IMR-90 (cell line): ENCODE measurements around the gene SPAG4. TPM values are rescaled to one million over a fixed set of nuclear protein-coding genes. Genes with fewer than 3 reads are reported as not detected.

ENCODE experiments used
- ATAC-seq: fragments of 200-7000 bp; cut with Tn5 transposase; 2 replicates; pipeline ENCODE4 v1.9.1; 2020; ENCODE audit warnings: low read depth, mild to moderate bottlenecking, moderate library complexity
- BruUV-seq: library from RNA; stranded (reverse); fragments of 400-500 nt; replicated peaks from 2 replicates; lab custom pipeline; 2021; lab: Mats Ljungman, UMichigan
- CTCF ChIA-PET: fragments of 300-600 bp; formaldehyde crosslinking; extraction: SDS; loops from one replicate; lab custom pipeline; 2021; ENCODE audit warnings: antibody characterized with exemption; lab: Yijun Ruan, JAX
- POLR2A ChIA-PET: fragments of 300-600 bp; sonication (Branson Sonifier 250); formaldehyde crosslinking; loops from one replicate; lab custom pipeline; 2022; ENCODE audit warnings: antibody characterized with exemption; ENCODE audit not compliant: unreplicated experiment; lab: Charles Lee
- DNase-seq: peaks from one replicate; pipeline ENCODE4 v3.0.0; 2013
- H2AFZ ChIP-seq: replicated peaks from 2 replicates; pipeline ENCODE3; 2013; ENCODE audit warnings: low read length, mild to moderate bottlenecking; ENCODE audit not compliant: poor library complexity
- H2AK5ac ChIP-seq: 2 replicates; pipeline ENCODE4 v1.6.1; 2013; ENCODE audit warnings: low read depth, low read length, inconsistent platforms
- H2AK9ac ChIP-seq: replicated peaks from 2 replicates; pipeline ENCODE3; 2013; ENCODE audit warnings: mild to moderate bottlenecking, low read depth, low read length, moderate library complexity; ENCODE audit not compliant: poor library complexity
- H2BK120ac ChIP-seq: 2 replicates; pipeline ENCODE4 v1.6.1; 2013; ENCODE audit warnings: low read depth, low read length, inconsistent platforms
- H2BK15ac ChIP-seq: 3 replicates; pipeline ENCODE4 v1.6.1; 2013; ENCODE audit warnings: low read depth, low read length, inconsistent platforms
- H2BK20ac ChIP-seq: 2 replicates; pipeline ENCODE4 v1.6.1; 2013; ENCODE audit warnings: low read depth, mild to moderate bottlenecking, inconsistent platforms, low read length, moderate library complexity
- H2BK5ac ChIP-seq: 2 replicates; pipeline ENCODE4 v1.6.1; 2013; ENCODE audit warnings: mild to moderate bottlenecking, low read depth, low read length, inconsistent platforms; ENCODE audit not compliant: poor library complexity, severe bottlenecking
- H3K14ac ChIP-seq: replicated peaks from 2 replicates; pipeline ENCODE4 v1.6.1; 2013; ENCODE audit warnings: low read depth, low read length, inconsistent platforms
- H3K18ac ChIP-seq: 2 replicates; pipeline ENCODE4 v1.6.1; 2013; ENCODE audit warnings: low read depth, low read length, control low read depth
- H3K23ac ChIP-seq: 2 replicates; pipeline ENCODE4 v1.6.1; 2013; ENCODE audit warnings: low read depth, low read length, inconsistent platforms
- H3K27ac ChIP-seq: 2 replicates; pipeline ENCODE4 v1.5.1; 2013; ENCODE audit warnings: mild to moderate bottlenecking, control low read depth, low read length; ENCODE audit not compliant: insufficient read depth
- H3K27me3 ChIP-seq: 2 replicates; pipeline ENCODE4 v1.6.1; 2013; ENCODE audit warnings: low read length; ENCODE audit not compliant: control insufficient read depth, insufficient read depth
- H3K36me3 ChIP-seq: 2 replicates; pipeline ENCODE4 v1.6.1; 2013; ENCODE audit warnings: low read length, mixed read lengths; ENCODE audit not compliant: control insufficient read depth, insufficient read depth
- H3K4ac ChIP-seq: 2 replicates; pipeline ENCODE4 v1.6.1; 2013; ENCODE audit warnings: low read depth, low read length, inconsistent platforms
- H3K4me1 ChIP-seq: 2 replicates; pipeline ENCODE4 v1.6.1; 2013; ENCODE audit warnings: low read length, mixed read lengths; ENCODE audit not compliant: control insufficient read depth, insufficient read depth
- H3K4me2 ChIP-seq: 2 replicates; pipeline ENCODE4 v1.6.1; 2013; ENCODE audit warnings: low read depth, mild to moderate bottlenecking, control low read depth, low read length, moderate library complexity
- H3K4me3 ChIP-seq: 2 replicates; pipeline ENCODE4 v1.5.1; 2013; ENCODE audit warnings: low read depth, mild to moderate bottlenecking, control low read depth, low read length, moderate library complexity; ENCODE audit not compliant: insufficient read depth
- H3K56ac ChIP-seq: 2 replicates; pipeline ENCODE4 v1.6.1; 2013; ENCODE audit warnings: low read length, inconsistent platforms; ENCODE audit not compliant: insufficient read depth; ENCODE audit errors: extremely low read depth
- H3K79me1 ChIP-seq, 2 experiments: 2 replicates each; pipeline ENCODE4 v1.6.1; 2013; ENCODE audit warnings: low read length in 2 of 2, inconsistent platforms in 1 of 2, low read depth in 1 of 2
- H3K9ac ChIP-seq: 2 replicates; pipeline ENCODE4 v1.6.1; 2013; ENCODE audit warnings: low read depth, low read length, control low read depth
- H3K9me1 ChIP-seq: 2 replicates; pipeline ENCODE4 v1.6.1; 2013; ENCODE audit warnings: low read length, inconsistent platforms; ENCODE audit not compliant: insufficient read depth
- H3K9me3 ChIP-seq: 2 replicates; pipeline ENCODE4 v1.6.1; 2013; ENCODE audit warnings: low read length; ENCODE audit not compliant: control insufficient read depth, insufficient read depth
- H4K20me1 ChIP-seq: 2 replicates; pipeline ENCODE4 v1.6.1; 2013; ENCODE audit warnings: low read length, inconsistent platforms; ENCODE audit not compliant: insufficient read depth
- H4K5ac ChIP-seq: 2 replicates; pipeline ENCODE4 v1.6.1; 2013; ENCODE audit warnings: mild to moderate bottlenecking, low read depth, low read length, control low read depth
- H4K8ac ChIP-seq, 2 experiments: 2 replicates each; pipeline ENCODE4 v1.6.1; 2013; ENCODE audit warnings: low read depth in 2 of 2, low read length in 2 of 2, control low read depth in 1 of 2, inconsistent platforms in 1 of 2
- H4K91ac ChIP-seq: 2 replicates; pipeline ENCODE4 v1.6.1; 2013; ENCODE audit warnings: low read depth, low read length, inconsistent platforms; ENCODE audit not compliant: insufficient read depth
- CEBPB ChIP-seq: IDR thresholded peaks from 2 replicates; pipeline ENCODE4 v1.6.1; 2012; ENCODE audit warnings: low read depth, low read length, improper control_type of control experiment
- CHD1 ChIP-seq: IDR thresholded peaks from 2 replicates; pipeline ENCODE4 v1.6.1; 2012; ENCODE audit warnings: low read depth, low read length, improper control_type of control experiment
- ELK1 ChIP-seq: fragments of 150-350 bp; IDR thresholded peaks from 2 replicates; pipeline ENCODE4 v1.6.1; 2016; ENCODE audit warnings: low read depth, mild to moderate bottlenecking, low read length, moderate library complexity, borderline replicate concordance
- FOS ChIP-seq: fragments of 150-350 bp; IDR thresholded peaks from 2 replicates; pipeline ENCODE4 v1.6.1; 2016; ENCODE audit warnings: low read depth, low read length
- MXI1 ChIP-seq: IDR thresholded peaks from 2 replicates; pipeline ENCODE4 v1.6.1; 2012; ENCODE audit warnings: low read depth, mild to moderate bottlenecking, low read length, moderate library complexity, borderline replicate concordance
- POLR2A ChIP-seq: IDR thresholded peaks from 2 replicates; pipeline ENCODE4 v1.6.1; 2012; ENCODE audit warnings: mild to moderate bottlenecking, low read depth, low read length
- RCOR1 ChIP-seq: IDR thresholded peaks from 2 replicates; pipeline ENCODE4 v1.6.1; 2012; ENCODE audit warnings: mild to moderate bottlenecking, low read length, improper control_type of control experiment; ENCODE audit not compliant: insufficient replicate concordance
- RFX5 ChIP-seq: IDR thresholded peaks from 2 replicates; pipeline ENCODE4 v1.8.0; 2012; ENCODE audit warnings: low read depth, mild to moderate bottlenecking, low read length, moderate library complexity
- SMC3 ChIP-seq: fragments of 150-350 bp; IDR thresholded peaks from 2 replicates; pipeline ENCODE4 v1.6.1; 2016; ENCODE audit warnings: low read depth, mild to moderate bottlenecking, antibody characterized with exemption, low read length, moderate library complexity
- USF2 ChIP-seq: fragments of 150-350 bp; IDR thresholded peaks from 2 replicates; pipeline ENCODE4 v1.6.1; 2017; ENCODE audit warnings: mild to moderate bottlenecking, antibody characterized with exemption, low read length, low read depth
- WGBS, 2 experiments: methylation state at CpG; one replicate each; pipeline versions ENCODE4 v1.1.5 to v1.1.7; 2013; ENCODE audit warnings: missing lambda C conversion rate in 2 of 2; ENCODE audit not compliant: insufficient read length in 1 of 2; ENCODE audit errors: extremely low coverage in 2 of 2; 5-methylcytosine and 5-hydroxymethylcytosine counted together
- dilution Hi-C: fragments of 300-500 bp; cut with HindIII; formaldehyde crosslinking; loops from one replicate; pipeline ENCODE4 v1.14.3; 2018; ENCODE audit warnings: low sequenced_read_pairs; ENCODE audit not compliant: unreplicated experiment
- in situ Hi-C: fragments of 300-500 bp; cut with MboI; formaldehyde crosslinking; loops from 3 replicates; pipeline ENCODE4 v1.14.3; 2019; ENCODE audit warnings: low sequenced_read_pairs, inconsistent platforms, mixed read lengths
- intact Hi-C: fragments of 100-400 bp; cut with micrococcal nuclease; formaldehyde crosslinking; loops from 2 replicates; pipeline ENCODE4 v1.10.0; 2022
- polyA plus RNA-seq, 3 experiments: library from polyadenylated mRNA; depleted of rRNA; stranded (reverse); fragments of >200 nt; gene quantifications; 2 replicates each; pipeline ENCODE4 v1.2.3, GENCODE V29; 2012; ENCODE audit warnings: low replicate concordance in 1 of 3
- total RNA-seq: library from RNA; depleted of rRNA; stranded (reverse); fragments of >200 nt; gene quantifications from 2 replicates; pipeline ENCODE4 v1.2.3, GENCODE V29; 2012

The SPAG4 gene
- total and polyA plus RNA-seq, 2 of the 4 experiments (the other 2 are of a cell fraction) = 1.8 to 5.5 TPM

DNA sequence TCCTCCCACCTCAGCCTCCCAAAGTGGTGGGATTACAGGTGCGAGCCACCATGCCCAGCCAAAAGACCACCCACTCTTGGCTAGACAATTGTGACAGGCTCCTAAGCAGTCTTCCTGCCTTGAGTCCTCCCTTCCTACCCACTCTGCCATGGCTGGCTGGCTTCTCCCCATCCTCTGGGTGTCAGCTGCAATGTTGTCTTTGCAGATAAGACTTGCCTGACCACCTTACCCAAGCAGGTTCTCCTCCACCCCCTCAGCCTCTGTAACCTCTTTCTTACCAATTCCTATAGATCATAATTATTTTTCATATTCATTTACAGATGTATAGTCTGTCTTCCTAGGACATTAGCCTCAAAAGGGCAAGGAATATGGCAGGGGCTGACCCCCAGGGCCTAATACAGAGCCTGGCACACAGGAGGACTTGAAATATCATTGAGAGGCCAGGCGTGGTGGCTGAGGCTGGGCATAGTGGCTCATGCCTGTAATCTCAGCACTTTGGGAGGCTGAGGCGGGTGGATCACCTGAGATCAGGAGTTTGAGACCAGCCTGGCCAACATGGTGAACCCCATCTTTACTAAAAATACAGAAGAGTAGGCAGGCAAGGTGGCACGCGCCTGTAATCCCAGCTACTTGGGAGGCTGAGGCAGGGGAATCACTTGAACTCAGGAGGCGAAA, 28.7 kb upstream of the SPAG4 start:
- Histone ChIP-seq H2BK20ac (no peak overlapping the region), H3K18ac (no peak overlapping the region), H4K5ac (no peak overlapping the region), H3K4ac (no peak overlapping the region), H3K9me1 (no peaks in the 10 kb centered on the region; the same call in 1 of the 2 replicates), H2BK5ac (no peak overlapping the region), H3K27ac (no peak overlapping the region), H2AK5ac (no peak overlapping the region), H3K56ac (no peak overlapping the region), H3K9me3 (no peaks in the 10 kb centered on the region), H3K9ac (no peak overlapping the region), H4K8ac (no peak overlapping the region), H3K4me3 (no peak overlapping the region), H3K14ac (no peak overlapping the region), H4K20me1 (no peaks in the 10 kb centered on the region), H3K79me1 (no peaks in the 10 kb centered on the region), H3K36me3 (no peaks in the 10 kb centered on the region), H2AK9ac (no peak overlapping the region), H3K27me3 (no peaks in the 10 kb centered on the region; the same call in 1 of the 2 replicates), H3K4me2 (no peak overlapping the region), H2BK15ac (no peak overlapping the region), H2AFZ (no peak overlapping the region), H3K23ac (no peak overlapping the region), H4K91ac (no peak overlapping the region), H3K4me1 (no peaks in the 10 kb centered on the region), H2BK120ac (no peak overlapping the region)
- TF ChIP-seq POLR2A (no peak), USF2 (no peak), RCOR1 (no peak), CHD1 (no peak), RFX5 (no peak), CEBPB (no peak), MXI1 (no peak), ELK1 (no peak), SMC3 (no peak), FOS (no peak)
- DNase-seq (no peak), ATAC-seq (no peak)
- POLR2A ChIA-PET = no interaction called here
- CTCF ChIA-PET = interaction anchor here (0.7 kb wide), 1 partner anchor 18 kb away, joined by 3 read pairs; no protein-coding TSS in a partner anchor
- in situ Hi-C loops = no loop called here
- dilution Hi-C loops = no loop called here
- BruUV-seq = no TSS peak
- 89% methylated on average over 1 of the region's 6 CpGs; no CpG with 5 or more reads in 1 of the 2 experiments for WGBS, 2 experiments
- intact Hi-C loops = no loop called here
